Fibroblast of lung (primary cell): Measurements from ENCODE around the gene SLC22A23. TPM values are rescaled to one million over a fixed set of nuclear protein-coding genes. Genes with fewer than 3 reads are reported as not detected.

Experiments used
- DNase-seq, 2 donors: peaks; one replicate each; pipeline versions ENCODE4 v3.0.0 to v3.0.0-alpha.2; 2010; ENCODE audit warnings: low read depth in 2 of 2
- H2AFZ ChIP-seq: 2 replicates; pipeline ENCODE4 v1.5.1; 2012; ENCODE audit warnings: low read length, control low read depth, inconsistent platforms
- H3K27ac ChIP-seq: 2 replicates; pipeline ENCODE4 v1.5.1; 2011; ENCODE audit warnings: low read length, control low read depth; ENCODE audit not compliant: insufficient read depth
- H3K27me3 ChIP-seq: 2 replicates; pipeline ENCODE4 v1.5.1; 2011; ENCODE audit warnings: mild to moderate bottlenecking, low read length; ENCODE audit not compliant: control insufficient read depth, insufficient read depth
- H3K36me3 ChIP-seq: 2 replicates; pipeline ENCODE4 v1.5.1; 2011; ENCODE audit warnings: low read length; ENCODE audit not compliant: control insufficient read depth, insufficient read depth
- H3K4me1 ChIP-seq: 2 replicates; pipeline ENCODE4 v1.5.1; 2011; ENCODE audit warnings: low read length; ENCODE audit not compliant: control insufficient read depth, insufficient read depth; ENCODE audit errors: extremely low read depth
- H3K4me2 ChIP-seq: 2 replicates; pipeline ENCODE4 v1.5.1; 2011; ENCODE audit warnings: low read length, control low read depth; ENCODE audit not compliant: insufficient read depth; ENCODE audit errors: extremely low read depth
- H3K4me3 ChIP-seq, 4 experiments: fragments of 200-600 bp in 1 of 4; sonication (generic) in 1 of 4; replicated peaks in 1 of 4; 2 replicates each; pipeline ENCODE4 v1.5.1; 2011 to 2016; ENCODE audit warnings: low read length in 4 of 4, low read depth in 3 of 4, mild to moderate bottlenecking in 3 of 4, control low read depth in 2 of 4, inconsistent platforms in 1 of 4, mixed read lengths in 1 of 4; ENCODE audit not compliant: insufficient read depth in 1 of 4; ENCODE audit errors: control extremely low read depth in 1 of 4
- H3K79me2 ChIP-seq: 2 replicates; pipeline ENCODE4 v1.5.1; 2012; ENCODE audit warnings: mild to moderate bottlenecking, low read length, inconsistent platforms; ENCODE audit not compliant: control insufficient read depth, insufficient read depth
- H3K9ac ChIP-seq: 2 replicates; pipeline ENCODE4 v1.5.1; 2011; ENCODE audit warnings: mild to moderate bottlenecking, low read length, control low read depth; ENCODE audit not compliant: insufficient read depth
- H3K9me3 ChIP-seq: 2 replicates; pipeline ENCODE4 v1.5.1; 2012; ENCODE audit warnings: low read depth, low read length; ENCODE audit not compliant: control insufficient read depth, insufficient read depth
- H4K20me1 ChIP-seq: 2 replicates; pipeline ENCODE4 v1.5.1; 2011; ENCODE audit warnings: low read length; ENCODE audit not compliant: control insufficient read depth, insufficient read depth; ENCODE audit errors: extremely low read depth
- CTCF ChIP-seq, 2 donors: IDR thresholded peaks in 1 of 2; conservative IDR thresholded peaks in 1 of 2; 1 replicate in 1 of 2; 2 replicates in 1 of 2; pipeline ENCODE4 v1.5.1; 2011 to 2012; ENCODE audit warnings: low read length in 2 of 2, control low read depth in 1 of 2, inconsistent platforms in 1 of 2, low read depth in 1 of 2, mild to moderate bottlenecking in 1 of 2
- EZH2 ChIP-seq: IDR thresholded peaks from 2 replicates; pipeline ENCODE4 v1.5.1; 2012; ENCODE audit warnings: low read length, control low read depth, mild to moderate bottlenecking; ENCODE audit errors: missing control alignments
- polyA plus RNA-seq, 2 donors: library from polyadenylated mRNA; depleted of rRNA in 1 of 2; stranded (reverse) in 1 of 2; unstranded in 1 of 2; fragments of >200 nt; gene quantifications; 2 replicates each; pipeline ENCODE4 v1.2.1, GENCODE V29; 2011 to 2012; ENCODE audit warnings: missing spikeins in 1 of 2
- total RNA-seq: library from RNA; depleted of rRNA; stranded (reverse); fragments of >200 nt; gene quantifications from 2 replicates; pipeline ENCODE4 v1.2.1, GENCODE V29; 2014

The SLC22A23 gene
- total and polyA plus RNA-seq, 2 donors (not counting 1 experiment from before 2014, with no cell fraction given), result 0.37 to 3.0 TPM

GRCh38 chr6:3271756-3272155 lies 185.1 kb downstream of the SLC22A23 start:
- no peak for DNase-seq
- Histone ChIP-seq H3K79me2 (no peaks in the 10 kb centered on the region), H3K27ac (no peak overlapping the region), H3K27me3 (no peaks in the 10 kb centered on the region), H4K20me1 (no peaks in the 10 kb centered on the region), H3K36me3 (peaks cover 5% of the 10 kb centered on the region), H3K4me2 (no peak overlapping the region), H3K4me1 (no peaks in the 10 kb centered on the region), H3K9ac (no peak overlapping the region), H3K9me3 (no peaks in the 10 kb centered on the region), H2AFZ (no peak overlapping the region), H3K4me3 (no peak overlapping the region)
- TF ChIP-seq CTCF (conservative IDR thresholded peaks at IDR 0.05 in 1 of 2, IDR thresholded peaks at IDR 0.05 in 1 of 2; ENCODE audit: low read depth in 1 of 2, low read length in 2 of 2) (no peak), EZH2 (no peak)

GRCh38 chr6:3270258-3270657 lies 186.6 kb downstream of the SLC22A23 start:
- no peaks in the 10 kb centered on the region for H3K9me3 ChIP-seq
- no peak overlapping the region for H3K9ac ChIP-seq
- no peaks in the 10 kb centered on the region for H3K79me2 ChIP-seq
- no peak overlapping the region for H3K27ac ChIP-seq
- no peaks in the 10 kb centered on the region for H3K27me3 ChIP-seq
- no peak overlapping the region for H3K4me2 ChIP-seq
- DNase-seq, result no peak
- no peak overlapping the region for H3K4me3 ChIP-seq
- peaks cover 5% of the 10 kb centered on the region for H3K36me3 ChIP-seq
- no peaks in the 10 kb centered on the region for H4K20me1 ChIP-seq
- H2AFZ ChIP-seq, result no peak overlapping the region
- TF ChIP-seq EZH2, result no peak
- TF ChIP-seq CTCF (conservative IDR thresholded peaks at IDR 0.05 in 1 of 2, IDR thresholded peaks at IDR 0.05 in 1 of 2; ENCODE audit: low read depth in 1 of 2, low read length in 2 of 2), result no peak
- H3K4me1 ChIP-seq, result no peaks in the 10 kb centered on the region

- Histone ChIP-seq H3K79me2 (no peaks in the 10 kb centered on the region), H3K27me3 (no peaks in the 10 kb centered on the region), H3K9me3 (no peaks in the 10 kb centered on the region), H3K36me3 (peaks cover 5% of the 10 kb centered on the region), H3K9ac (no peak overlapping the region), H3K4me3 (no peak overlapping the region), H3K4me1 (no peaks in the 10 kb centered on the region), H2AFZ (no peak overlapping the region), H4K20me1 (no peaks in the 10 kb centered on the region), H3K4me2 (no peak overlapping the region), H3K27ac (no peak overlapping the region)
- no peak for DNase-seq
- TF ChIP-seq CTCF (conservative IDR thresholded peaks at IDR 0.05 in 1 of 2, IDR thresholded peaks at IDR 0.05 in 1 of 2; ENCODE audit: low read depth in 1 of 2, low read length in 2 of 2) (no peak), EZH2 (no peak)
These were observed 187.4 kb downstream of the SLC22A23 start for GRCh38 chr6:3269281-3269975.
